ENCODE data around the gene MAP3K2.
"Not testable (repeated sequence)": the region's sequence is repeated elsewhere in the genome, so short reads cannot be mapped to it uniquely, and the experiment has no call there.

GRCh38 chr2:127353223-127353622, 34.6 kb downstream of the MAP3K2 start:
- TF ChIP-seq EP300 (IDR thresholded peaks at IDR 0.05; ENCODE audit: borderline replicate concordance in 1 of 2, low read depth in 2 of 2, low read length in 2 of 2); POLR2AphosphoS5 (IDR thresholded peaks at IDR 0.05; ENCODE audit: low read depth, low read length); CTCF (IDR thresholded peaks at IDR 0.05; ENCODE audit: control extremely low read depth in 1 of 3, insufficient read depth in 1 of 3, low read depth in 1 of 3, low read length in 3 of 3); TBP (IDR thresholded peaks at IDR 0.05; ENCODE audit: low read depth, low read length); KDM4A (IDR thresholded peaks at IDR 0.05; ENCODE audit: low read depth, low read length, severe bottlenecking); RAD21 (IDR thresholded peaks at IDR 0.05 in 1 of 2, conservative IDR thresholded peaks at IDR 0.05 in 1 of 2; ENCODE audit: low read depth in 2 of 2, low read length in 2 of 2); POLR2A (IDR thresholded peaks at IDR 0.05; ENCODE audit: control extremely low read depth in 1 of 2, low read depth in 2 of 2, low read length in 2 of 2); BCL11A (IDR thresholded peaks at IDR 0.05; ENCODE audit: low read depth in 2 of 2, low read length in 2 of 2); RFX5 (IDR thresholded peaks at IDR 0.05; ENCODE audit: borderline replicate concordance, low read depth, low read length); MAX (IDR thresholded peaks at IDR 0.05); EZH2 (IDR thresholded peaks at IDR 0.05; ENCODE audit: low read depth, low read length, severe bottlenecking); CBX5 (IDR thresholded peaks at IDR 0.05; ENCODE audit: low read depth, low read length); TAF1 (IDR thresholded peaks at IDR 0.05; ENCODE audit: low read depth, low read length): not testable (repeated sequence)
